ENCODE data around the gene LHFPL2. TPM values are rescaled to one million over a fixed set of nuclear protein-coding genes. Genes with fewer than 3 reads are reported as not detected.
A peak's percentile ranks its signal among the peaks of the same experiment; 100 is the strongest.

Gene LHFPL2
- total and polyA plus RNA-seq, 9 of the 15 experiments (the other 6 are each of a cell fraction or from before 2014, with no cell fraction given): 1.0 to 6.6 (median 4.6) TPM

DNA sequence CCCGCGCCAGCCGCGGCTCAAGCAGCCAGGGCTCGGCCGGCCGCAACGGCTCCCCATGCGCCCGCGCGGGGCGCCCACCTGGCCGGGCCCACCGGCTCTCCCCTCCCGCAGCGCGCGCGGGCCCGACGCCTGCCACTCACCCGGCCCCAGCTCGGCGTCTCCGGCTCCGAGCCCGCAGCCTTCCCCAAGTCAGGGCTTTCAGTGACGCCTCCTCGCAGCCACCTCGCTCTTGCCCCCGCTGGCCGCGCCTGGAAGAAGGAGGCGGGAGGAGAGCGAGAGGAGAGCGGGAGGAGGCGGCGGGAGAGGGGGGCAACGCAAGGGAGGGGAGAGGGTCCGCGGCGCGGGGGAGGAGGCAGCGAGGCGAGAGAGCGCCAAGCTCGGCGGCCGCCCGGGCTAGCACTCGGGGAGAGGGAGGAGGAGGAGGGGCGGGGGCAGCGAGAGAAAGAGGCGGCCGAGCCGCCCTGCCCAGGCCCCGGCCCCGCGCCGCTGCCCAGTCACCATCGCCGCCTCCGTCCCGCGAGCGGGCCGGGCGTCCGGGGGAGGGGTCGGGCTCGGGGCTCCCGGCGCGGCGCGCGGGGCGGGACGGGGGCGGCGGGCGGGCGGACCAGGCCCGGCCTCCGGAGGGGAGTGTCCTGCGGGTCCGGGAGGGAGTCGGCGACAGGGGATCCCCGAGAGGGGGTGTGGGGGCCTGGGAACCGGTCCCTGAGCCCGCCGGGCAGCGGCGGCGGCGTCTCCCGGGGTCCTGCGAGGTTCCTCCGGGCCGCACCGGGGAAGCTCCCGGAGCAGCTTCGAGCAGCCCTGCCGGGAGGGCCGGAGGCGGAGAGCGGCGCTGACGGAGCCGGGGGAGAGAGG is at the start of gene LHFPL2 (continued):
- TF ChIP-seq HNRNPK (IDR thresholded peaks at IDR 0.05; ENCODE audit: low read depth, low read length, poor library complexity, severe bottlenecking) (no peak), SAP30 (IDR thresholded peaks at IDR 0.05; ENCODE audit: borderline replicate concordance, insufficient read depth, low read depth, low read length, poor library complexity, severe bottlenecking) (no peak), MTA2 (IDR thresholded peaks at IDR 0.05; ENCODE audit: low read depth) (no peak), ZNF398 (CRISPR knock-in tag; IDR thresholded peaks at IDR 0.05) (no peak), ZNF740 (CRISPR knock-in tag; IDR thresholded peaks at IDR 0.05) (peak; percentile 62; the same call in 1 of the 2 replicates), ZNF740 (tag; IDR thresholded peaks at IDR 0.05) (no peak), CTBP1 (IDR thresholded peaks at IDR 0.05; ENCODE audit: borderline replicate concordance) (peak; percentile 20; the same call in 1 of the 2 replicates), SIN3B (IDR thresholded peaks at IDR 0.05; ENCODE audit: low read depth) (peak; percentile 33; the same call in 1 of the 2 replicates), CSDE1 (IDR thresholded peaks at IDR 0.05) (no peak), ZNF79 (CRISPR knock-in tag; IDR thresholded peaks at IDR 0.05; ENCODE audit: low read depth) (no peak), ZNF175 (CRISPR knock-in tag; IDR thresholded peaks at IDR 0.05; ENCODE audit: low read depth) (0 out of 2 replicates have a peak, but pooled peaks have one; percentile 13), ZNF165 (CRISPR knock-in tag; IDR thresholded peaks at IDR 0.05; ENCODE audit: borderline replicate concordance) (no peak), JUNB (CRISPR knock-in tag; conservative IDR thresholded peaks at IDR 0.05) (no peak), CREBBP (IDR thresholded peaks at IDR 0.05; ENCODE audit: low read depth, low read length) (no peak)
- TF ChIP-seq, protein P1, sequence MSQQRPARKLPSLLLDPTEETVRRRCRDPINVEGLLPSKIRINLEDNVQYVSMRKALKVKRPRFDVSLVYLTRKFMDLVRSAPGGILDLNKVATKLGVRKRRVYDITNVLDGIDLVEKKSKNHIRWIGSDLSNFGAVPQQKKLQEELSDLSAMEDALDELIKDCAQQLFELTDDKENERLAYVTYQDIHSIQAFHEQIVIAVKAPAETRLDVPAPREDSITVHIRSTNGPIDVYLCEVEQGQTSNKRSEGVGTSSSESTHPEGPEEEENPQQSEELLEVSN (IDR thresholded peaks at IDR 0.05; ENCODE audit: borderline replicate concordance in 1 of 2, extremely low read depth in 1 of 2, insufficient read depth in 1 of 2, insufficient read length in 1 of 2, low read depth in 1 of 2, low read length in 1 of 2, poor library complexity in 1 of 2, severe bottlenecking in 1 of 2): peak; percentile 74 to 94
- TF ChIP-seq, protein P2, sequence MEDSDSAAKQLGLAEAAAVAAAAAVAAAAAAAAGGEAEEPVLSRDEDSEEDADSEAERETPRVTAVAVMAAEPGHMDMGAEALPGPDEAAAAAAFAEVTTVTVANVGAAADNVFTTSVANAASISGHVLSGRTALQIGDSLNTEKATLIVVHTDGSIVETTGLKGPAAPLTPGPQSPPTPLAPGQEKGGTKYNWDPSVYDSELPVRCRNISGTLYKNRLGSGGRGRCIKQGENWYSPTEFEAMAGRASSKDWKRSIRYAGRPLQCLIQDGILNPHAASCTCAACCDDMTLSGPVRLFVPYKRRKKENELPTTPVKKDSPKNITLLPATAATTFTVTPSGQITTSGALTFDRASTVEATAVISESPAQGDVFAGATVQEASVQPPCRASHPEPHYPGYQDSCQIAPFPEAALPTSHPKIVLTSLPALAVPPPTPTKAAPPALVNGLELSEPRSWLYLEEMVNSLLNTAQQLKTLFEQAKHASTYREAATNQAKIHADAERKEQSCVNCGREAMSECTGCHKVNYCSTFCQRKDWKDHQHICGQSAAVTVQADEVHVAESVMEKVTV (CRISPR knock-in tag; IDR thresholded peaks at IDR 0.05): no peak
- TF ChIP-seq, protein P3, sequence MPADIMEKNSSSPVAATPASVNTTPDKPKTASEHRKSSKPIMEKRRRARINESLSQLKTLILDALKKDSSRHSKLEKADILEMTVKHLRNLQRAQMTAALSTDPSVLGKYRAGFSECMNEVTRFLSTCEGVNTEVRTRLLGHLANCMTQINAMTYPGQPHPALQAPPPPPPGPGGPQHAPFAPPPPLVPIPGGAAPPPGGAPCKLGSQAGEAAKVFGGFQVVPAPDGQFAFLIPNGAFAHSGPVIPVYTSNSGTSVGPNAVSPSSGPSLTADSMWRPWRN (IDR thresholded peaks at IDR 0.05; ENCODE audit: low read depth): no peak

Data from K562 (cell line).